ENCODE measurements around the gene TIAM1. TPM values are rescaled to one million over a fixed set of nuclear protein-coding genes. Genes with fewer than 3 reads are reported as not detected.

Gene TIAM1
- total and polyA plus RNA-seq, 2 donors from 2014 or later, result 4.6 to 30.0 TPM

DNA sequence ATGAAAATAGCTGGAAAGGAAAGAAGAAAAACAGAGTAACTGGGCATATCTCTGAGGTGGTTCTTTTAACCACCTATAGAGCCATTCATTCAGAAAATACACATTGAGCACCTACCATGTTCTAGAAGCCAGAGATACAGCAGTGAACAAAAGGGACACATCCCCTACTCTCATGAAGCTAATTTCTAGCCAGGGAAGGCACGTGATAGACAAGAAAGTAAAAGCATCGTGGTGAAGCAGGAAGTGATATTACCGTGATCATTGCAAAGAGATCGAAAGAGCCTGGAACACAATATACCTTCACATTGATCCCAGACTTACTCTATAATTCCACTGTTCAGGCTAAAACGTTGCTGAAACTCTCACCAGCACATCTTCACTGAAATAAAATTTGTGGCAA, 76.0 kb downstream of the TIAM1 start:
- no peak for TF ChIP-seq CTCF (IDR thresholded peaks at IDR 0.05; ENCODE audit: borderline replicate concordance, extremely low read depth, insufficient read depth)
- no peaks in the 10 kb centered on the region for H3K4me1 ChIP-seq (ENCODE audit: control insufficient read depth in 2 of 3, insufficient read depth in 2 of 3, low read depth in 1 of 3, low read length in 3 of 3)
- H3K27ac ChIP-seq (ENCODE audit: low read depth in 2 of 2, low read length in 2 of 2), result no peak overlapping the region
- H3K36me3 ChIP-seq (ENCODE audit: control insufficient read depth in 2 of 3, insufficient read depth in 3 of 3, low read length in 3 of 3), result no peaks in the 10 kb centered on the region
- H3K9ac ChIP-seq (ENCODE audit: low read length in 3 of 3), result no peak overlapping the region
- no peaks in the 10 kb centered on the region for H3K27me3 ChIP-seq (ENCODE audit: control insufficient read depth, insufficient read depth, low read length)
- H3K4me3 ChIP-seq (ENCODE audit: low read length in 3 of 3), result no peak overlapping the region
- DNase-seq, result no peak
- intact Hi-C loops (cut with DNase I), result no loop called here
- FAIRE-seq, result no peak
- H3K9me3 ChIP-seq (ENCODE audit: control insufficient read depth in 2 of 3, insufficient read depth in 1 of 3, low read length in 3 of 3), result no peaks in the 10 kb centered on the region

DNA sequence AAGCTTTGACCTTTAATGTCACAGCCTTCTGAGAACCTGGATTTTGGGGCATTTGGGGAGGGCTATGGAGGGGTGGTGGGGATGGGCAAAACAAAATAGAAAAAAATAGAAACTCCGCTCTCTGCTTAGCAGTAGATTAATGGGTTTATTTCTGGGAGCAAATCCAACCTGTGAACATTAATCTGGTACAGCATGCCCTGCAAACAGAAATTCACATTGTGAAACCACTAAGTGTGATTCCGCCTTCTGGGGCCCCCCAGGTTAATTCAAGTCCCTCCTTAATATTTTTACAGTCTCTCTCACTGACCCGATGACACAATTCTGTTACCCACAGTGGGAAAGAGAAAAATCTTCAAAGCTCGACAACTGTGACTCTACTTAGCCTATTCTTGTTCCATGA, 76.4 kb downstream of the TIAM1 start:
- no peak overlapping the region for H3K27ac ChIP-seq (ENCODE audit: low read depth in 2 of 2, low read length in 2 of 2)
- DNase-seq (peak in 1 of 5 donors; percentile 15), FAIRE-seq (no peak)
- no peaks in the 10 kb centered on the region for H3K9me3 ChIP-seq (ENCODE audit: control insufficient read depth in 2 of 3, insufficient read depth in 1 of 3, low read length in 3 of 3)
- H3K4me1 ChIP-seq (ENCODE audit: control insufficient read depth in 2 of 3, insufficient read depth in 2 of 3, low read depth in 1 of 3, low read length in 3 of 3), result no peaks in the 10 kb centered on the region
- no peak overlapping the region for H3K4me3 ChIP-seq (ENCODE audit: low read length in 3 of 3)
- no peaks in the 10 kb centered on the region for H3K36me3 ChIP-seq (ENCODE audit: control insufficient read depth in 2 of 3, insufficient read depth in 3 of 3, low read length in 3 of 3)
- no peak for TF ChIP-seq CTCF (IDR thresholded peaks at IDR 0.05; ENCODE audit: borderline replicate concordance, extremely low read depth, insufficient read depth)
- H3K27me3 ChIP-seq (ENCODE audit: control insufficient read depth, insufficient read depth, low read length), result no peaks in the 10 kb centered on the region
- H3K9ac ChIP-seq (ENCODE audit: low read length in 3 of 3), result no peak overlapping the region
- intact Hi-C loops (cut with DNase I), result no loop called here

DNA sequence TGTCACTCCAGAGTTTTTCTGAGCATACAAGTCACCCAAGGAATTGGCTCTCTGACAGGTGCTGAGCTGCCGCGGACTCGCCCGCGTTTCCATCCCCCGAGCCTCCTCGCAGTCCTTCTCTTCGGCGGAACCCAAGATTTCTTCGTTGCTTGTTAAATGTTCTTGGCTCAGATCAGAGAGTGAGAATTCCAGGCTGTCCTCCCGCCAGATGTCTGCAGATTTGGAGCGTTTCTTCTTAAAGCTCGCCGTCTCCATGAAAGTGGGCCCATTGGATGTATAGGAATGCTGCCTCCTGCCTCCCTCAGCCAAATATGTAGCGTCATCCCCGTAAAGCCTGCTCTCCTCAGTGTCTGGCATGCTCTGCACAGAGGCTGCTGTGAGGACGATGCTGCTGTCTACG, 77.8 kb downstream of the TIAM1 start:
- Histone ChIP-seq H3K27me3 (ENCODE audit: control insufficient read depth, insufficient read depth, low read length) (no peaks in the 10 kb centered on the region), H3K9me3 (ENCODE audit: control insufficient read depth in 2 of 3, insufficient read depth in 1 of 3, low read length in 3 of 3) (no peaks in the 10 kb centered on the region), H3K27ac (ENCODE audit: low read depth in 2 of 2, low read length in 2 of 2) (no peak overlapping the region), H3K4me1 (ENCODE audit: control insufficient read depth in 2 of 3, insufficient read depth in 2 of 3, low read depth in 1 of 3, low read length in 3 of 3) (no peaks in the 10 kb centered on the region), H3K9ac (ENCODE audit: low read length in 3 of 3) (no peak overlapping the region), H3K4me3 (ENCODE audit: low read length in 3 of 3) (no peak overlapping the region), H3K36me3 (ENCODE audit: control insufficient read depth in 2 of 3, insufficient read depth in 3 of 3, low read length in 3 of 3) (no peaks in the 10 kb centered on the region)
- DNase-seq (no peak), FAIRE-seq (no peak)
- intact Hi-C loops (cut with DNase I), result no loop called here
- TF ChIP-seq CTCF (IDR thresholded peaks at IDR 0.05; ENCODE audit: borderline replicate concordance, extremely low read depth, insufficient read depth), result no peak

DNA sequence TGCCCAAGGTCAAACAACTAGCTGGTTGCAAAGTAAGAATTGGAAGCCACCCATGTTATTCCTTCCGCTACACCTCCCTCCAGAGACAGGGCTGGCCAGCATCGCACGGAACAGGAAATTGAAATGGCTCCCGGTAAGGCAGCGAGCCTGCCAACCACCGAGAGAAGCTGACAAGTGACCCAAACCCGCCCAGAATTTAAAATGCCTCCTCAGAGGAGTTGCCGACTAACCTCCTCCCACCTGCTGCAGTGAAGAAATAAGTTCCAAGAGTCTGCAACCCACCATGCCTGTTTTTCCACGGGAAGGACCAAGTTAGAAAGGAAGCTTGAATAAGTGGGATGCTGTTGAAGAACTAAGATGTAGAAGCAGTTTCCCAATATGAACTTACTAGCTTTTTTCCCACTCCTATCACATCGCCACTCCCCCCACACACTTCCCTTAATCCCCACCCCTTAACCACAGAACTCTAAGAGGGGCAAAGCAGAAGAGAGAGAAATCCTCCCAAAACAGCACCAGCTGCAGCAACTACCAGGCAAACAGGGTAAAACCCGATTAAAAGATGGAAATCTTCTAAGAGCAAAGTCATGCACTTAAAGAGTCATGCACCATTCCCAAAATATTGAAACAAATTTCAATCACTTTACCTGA, 78.6 kb downstream of the TIAM1 start:
- Histone ChIP-seq H3K4me3 (ENCODE audit: low read length in 3 of 3) (no peak overlapping the region), H3K4me1 (ENCODE audit: control insufficient read depth in 2 of 3, insufficient read depth in 2 of 3, low read depth in 1 of 3, low read length in 3 of 3) (no peaks in the 10 kb centered on the region), H3K27me3 (ENCODE audit: control insufficient read depth, insufficient read depth, low read length) (no peaks in the 10 kb centered on the region), H3K36me3 (ENCODE audit: control insufficient read depth in 2 of 3, insufficient read depth in 3 of 3, low read length in 3 of 3) (no peaks in the 10 kb centered on the region), H3K9ac (ENCODE audit: low read length in 3 of 3) (no peak overlapping the region), H3K9me3 (ENCODE audit: control insufficient read depth in 2 of 3, insufficient read depth in 1 of 3, low read length in 3 of 3) (no peaks in the 10 kb centered on the region), H3K27ac (ENCODE audit: low read depth in 2 of 2, low read length in 2 of 2) (no peak overlapping the region)
- no peak for FAIRE-seq
- intact Hi-C loops (cut with DNase I), result no loop called here
- no peak for TF ChIP-seq CTCF (IDR thresholded peaks at IDR 0.05; ENCODE audit: borderline replicate concordance, extremely low read depth, insufficient read depth)
- DNase-seq, result no peak

All from kidney (tissue), 14 donors.